COLO829 (cell line): ENCODE data around the gene ETV3L.
"Not testable (repeated sequence)": the region's sequence is repeated elsewhere in the genome, so short reads cannot be mapped to it uniquely, and the experiment has no call there.

Source experiments
- DNase-seq: peaks from one replicate; pipeline ENCODE4 v3.0.0; 2012; ENCODE audit warnings: low spot score

ETV3L gene

GRCh38 chr1:157077394-157077793 lies 22.2 kb downstream of the ETV3L start:
- DNase-seq = no peak

- DNase-seq = peak; percentile 46
Observed at GRCh38 chr1:157073944-157074685, 25.5 kb downstream of the ETV3L start.

GRCh38 chr1:157069601-157070000 lies 30.0 kb downstream of the ETV3L start:
- no peak for DNase-seq

- not testable (repeated sequence) for DNase-seq
Observed at GRCh38 chr1:157059241-157059640, 40.4 kb downstream of the ETV3L start.

- DNase-seq = no peak
Observed at GRCh38 chr1:157056269-157056668, 43.3 kb downstream of the ETV3L start.

GRCh38 chr1:157055729-157056128 lies 43.9 kb downstream of the ETV3L start:
- DNase-seq = not testable (repeated sequence)

GRCh38 chr1:157050836-157051235 lies 48.8 kb downstream of the ETV3L start:
- DNase-seq = no peak

GRCh38 chr1:157047062-157047410 lies 52.6 kb downstream of the ETV3L start:
- no peak for DNase-seq

- DNase-seq = peak; percentile 81
Observed at GRCh38 chr1:157045250-157046218, 54.1 kb downstream of the ETV3L start, which contains the start of gene ARHGEF11. Gene ARHGEF11 (minus strand): TSS chr1:157045742. CDS start chr1:157044330, 1,412 bp downstream.

GRCh38 chr1:157044326-157044725 lies 55.3 kb downstream of the ETV3L start:
- no peak for DNase-seq

- DNase-seq = no peak
Observed at GRCh38 chr1:157043685-157044084, 55.9 kb downstream of the ETV3L start.

- no peak for DNase-seq
Observed at GRCh38 chr1:157042846-157043245, 56.8 kb downstream of the ETV3L start.
